Keratinocyte (primary cell): ENCODE measurements around the gene FBXL17.

Experiments used
- CTCF ChIP-seq, 3 experiments: IDR thresholded peaks in 1 of 3; conservative IDR thresholded peaks in 1 of 3; optimal IDR thresholded peaks in 1 of 3; 2 replicates in 2 of 3; 3 replicates in 1 of 3; pipeline versions ENCODE3 to v1.5.1; 2011; ENCODE audit warnings: low read length in 3 of 3, mild to moderate bottlenecking in 3 of 3, moderate library complexity in 2 of 3, control low read depth in 1 of 3, inconsistent platforms in 1 of 3; ENCODE audit not compliant: insufficient read depth in 2 of 3; ENCODE audit errors: extremely low read depth in 1 of 3
- EZH2 ChIP-seq: IDR thresholded peaks from one replicate; pipeline ENCODE4 v1.6.1; 2012; ENCODE audit warnings: inconsistent platforms, mild to moderate bottlenecking, low read length, moderate library complexity

GRCh38 chr5:108345541-108346171 is 36.2 kb downstream of the FBXL17 start:
- peak in 1 of 3 experiments; percentile 25 for TF ChIP-seq CTCF (optimal IDR thresholded peaks at IDR 0.05 in 1 of 3, IDR thresholded peaks at IDR 0.05 in 1 of 3, conservative IDR thresholded peaks at IDR 0.05 in 1 of 3; ENCODE audit: extremely low read depth in 1 of 3, insufficient read depth in 2 of 3, low read length in 3 of 3)
- TF ChIP-seq EZH2, result no peak
